ENCODE data around the gene GOLGA3. TPM values are rescaled to one million over a fixed set of nuclear protein-coding genes. Genes with fewer than 3 reads are reported as not detected.

Gene GOLGA3
- total and polyA plus RNA-seq, 10 of the 15 experiments (the other 5 are each of a cell fraction or from before 2014, with no cell fraction given) = 2.0 to 42.7 (median 15.2) TPM

DNA sequence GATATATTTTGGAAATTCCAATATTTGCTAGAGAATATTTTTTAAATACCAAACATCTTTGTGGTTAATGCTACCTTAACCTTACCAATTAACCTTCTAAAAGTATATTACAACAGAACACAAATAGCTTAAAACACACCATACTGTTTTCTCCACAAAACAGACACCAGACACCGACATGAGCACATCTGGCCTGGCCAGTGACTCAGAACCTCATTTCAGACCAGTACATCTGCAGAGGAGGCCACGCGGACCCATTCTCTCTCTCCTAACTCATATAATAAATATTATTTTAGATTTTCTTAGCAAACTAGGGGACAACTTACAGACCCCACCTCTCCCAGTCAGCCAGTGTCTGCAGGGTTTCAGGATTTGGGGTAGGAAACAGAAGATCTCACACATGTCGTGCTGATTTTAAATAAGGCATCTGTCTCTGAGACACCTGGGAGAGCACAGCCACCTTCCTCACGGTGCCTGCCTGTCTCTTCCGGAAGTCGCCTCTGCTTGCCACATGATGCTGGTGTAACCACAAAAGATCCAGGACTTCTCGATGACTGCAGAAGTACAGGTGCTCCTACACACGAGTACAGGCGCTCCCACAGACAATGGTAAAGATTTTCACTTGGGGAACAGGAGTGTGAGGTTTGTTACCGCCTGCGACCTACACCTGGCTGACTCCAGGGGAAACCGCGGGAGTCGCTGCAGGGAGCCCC is 57.4 kb downstream of the GOLGA3 start (continued):
- peak; percentile 38; the same call in 1 of the 2 replicates for TF ChIP-seq BCL11A (IDR thresholded peaks at IDR 0.05; ENCODE audit: low read depth, low read length)
- peak; percentile 67; the same call in 1 of the 2 replicates for TF ChIP-seq POLR2AphosphoS5 (IDR thresholded peaks at IDR 0.05; ENCODE audit: low read length)
- peak; percentile 34 for TF ChIP-seq USF1 (IDR thresholded peaks at IDR 0.05; ENCODE audit: borderline replicate concordance, extremely low read length, insufficient read depth, low read depth, low read length)
- peak; percentile 51; the same call in 1 of the 2 replicates for TF ChIP-seq MXI1 (IDR thresholded peaks at IDR 0.05; ENCODE audit: low read depth, low read length)
- TF ChIP-seq BHLHE40 (IDR thresholded peaks at IDR 0.05; ENCODE audit: borderline replicate concordance in 1 of 2, low read depth in 2 of 2, low read length in 1 of 2) = peak in 1 of 2 experiments; percentile 24; a peak in 1 of 4 replicates
- TF ChIP-seq FOXM1 (IDR thresholded peaks at IDR 0.05; ENCODE audit: low read depth, low read length) = no peak
- TF ChIP-seq GATAD2B (conservative IDR thresholded peaks at IDR 0.05; ENCODE audit: low read depth) = peak; percentile 36; the same call in 1 of the 2 replicates
- no peak for TF ChIP-seq TBL1XR1 (IDR thresholded peaks at IDR 0.05; ENCODE audit: low read depth, low read length)
- TF ChIP-seq RAD51 (IDR thresholded peaks at IDR 0.05) = peak; percentile 61; the same call in 1 of the 2 replicates
- TF ChIP-seq MTA3 (IDR thresholded peaks at IDR 0.05; ENCODE audit: borderline replicate concordance, low read length) = peak; percentile 40; the same call in 1 of the 2 replicates
- TF ChIP-seq EED (IDR thresholded peaks at IDR 0.05; ENCODE audit: low read depth) = peak; percentile 75; the same call in 1 of the 2 replicates
- TF ChIP-seq CBFB (IDR thresholded peaks at IDR 0.05; ENCODE audit: low read depth) = 0 out of 2 replicates have a peak, but pooled peaks have one; percentile 46
- 0 out of 2 replicates have a peak, but pooled peaks have one; percentile 32 for TF ChIP-seq TCF3 (IDR thresholded peaks at IDR 0.05; ENCODE audit: borderline replicate concordance, insufficient read depth, low read depth, low read length)
- TF ChIP-seq, protein P1, sequence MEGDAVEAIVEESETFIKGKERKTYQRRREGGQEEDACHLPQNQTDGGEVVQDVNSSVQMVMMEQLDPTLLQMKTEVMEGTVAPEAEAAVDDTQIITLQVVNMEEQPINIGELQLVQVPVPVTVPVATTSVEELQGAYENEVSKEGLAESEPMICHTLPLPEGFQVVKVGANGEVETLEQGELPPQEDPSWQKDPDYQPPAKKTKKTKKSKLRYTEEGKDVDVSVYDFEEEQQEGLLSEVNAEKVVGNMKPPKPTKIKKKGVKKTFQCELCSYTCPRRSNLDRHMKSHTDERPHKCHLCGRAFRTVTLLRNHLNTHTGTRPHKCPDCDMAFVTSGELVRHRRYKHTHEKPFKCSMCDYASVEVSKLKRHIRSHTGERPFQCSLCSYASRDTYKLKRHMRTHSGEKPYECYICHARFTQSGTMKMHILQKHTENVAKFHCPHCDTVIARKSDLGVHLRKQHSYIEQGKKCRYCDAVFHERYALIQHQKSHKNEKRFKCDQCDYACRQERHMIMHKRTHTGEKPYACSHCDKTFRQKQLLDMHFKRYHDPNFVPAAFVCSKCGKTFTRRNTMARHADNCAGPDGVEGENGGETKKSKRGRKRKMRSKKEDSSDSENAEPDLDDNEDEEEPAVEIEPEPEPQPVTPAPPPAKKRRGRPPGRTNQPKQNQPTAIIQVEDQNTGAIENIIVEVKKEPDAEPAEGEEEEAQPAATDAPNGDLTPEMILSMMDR (IDR thresholded peaks at IDR 0.05 in 2 of 3, conservative IDR thresholded peaks at IDR 0.05 in 1 of 3; ENCODE audit: control insufficient read depth in 2 of 3, extremely low read depth in 1 of 3, insufficient read depth in 1 of 3, low read depth in 3 of 3, low read length in 3 of 3) = no peak
- TF ChIP-seq SIN3A (IDR thresholded peaks at IDR 0.05; ENCODE audit: low read depth, low read length) = no peak
- peak; percentile 68 to 72; a peak in 3 of 4 replicates for TF ChIP-seq IKZF2 (IDR thresholded peaks at IDR 0.05)
- TF ChIP-seq, protein P2, sequence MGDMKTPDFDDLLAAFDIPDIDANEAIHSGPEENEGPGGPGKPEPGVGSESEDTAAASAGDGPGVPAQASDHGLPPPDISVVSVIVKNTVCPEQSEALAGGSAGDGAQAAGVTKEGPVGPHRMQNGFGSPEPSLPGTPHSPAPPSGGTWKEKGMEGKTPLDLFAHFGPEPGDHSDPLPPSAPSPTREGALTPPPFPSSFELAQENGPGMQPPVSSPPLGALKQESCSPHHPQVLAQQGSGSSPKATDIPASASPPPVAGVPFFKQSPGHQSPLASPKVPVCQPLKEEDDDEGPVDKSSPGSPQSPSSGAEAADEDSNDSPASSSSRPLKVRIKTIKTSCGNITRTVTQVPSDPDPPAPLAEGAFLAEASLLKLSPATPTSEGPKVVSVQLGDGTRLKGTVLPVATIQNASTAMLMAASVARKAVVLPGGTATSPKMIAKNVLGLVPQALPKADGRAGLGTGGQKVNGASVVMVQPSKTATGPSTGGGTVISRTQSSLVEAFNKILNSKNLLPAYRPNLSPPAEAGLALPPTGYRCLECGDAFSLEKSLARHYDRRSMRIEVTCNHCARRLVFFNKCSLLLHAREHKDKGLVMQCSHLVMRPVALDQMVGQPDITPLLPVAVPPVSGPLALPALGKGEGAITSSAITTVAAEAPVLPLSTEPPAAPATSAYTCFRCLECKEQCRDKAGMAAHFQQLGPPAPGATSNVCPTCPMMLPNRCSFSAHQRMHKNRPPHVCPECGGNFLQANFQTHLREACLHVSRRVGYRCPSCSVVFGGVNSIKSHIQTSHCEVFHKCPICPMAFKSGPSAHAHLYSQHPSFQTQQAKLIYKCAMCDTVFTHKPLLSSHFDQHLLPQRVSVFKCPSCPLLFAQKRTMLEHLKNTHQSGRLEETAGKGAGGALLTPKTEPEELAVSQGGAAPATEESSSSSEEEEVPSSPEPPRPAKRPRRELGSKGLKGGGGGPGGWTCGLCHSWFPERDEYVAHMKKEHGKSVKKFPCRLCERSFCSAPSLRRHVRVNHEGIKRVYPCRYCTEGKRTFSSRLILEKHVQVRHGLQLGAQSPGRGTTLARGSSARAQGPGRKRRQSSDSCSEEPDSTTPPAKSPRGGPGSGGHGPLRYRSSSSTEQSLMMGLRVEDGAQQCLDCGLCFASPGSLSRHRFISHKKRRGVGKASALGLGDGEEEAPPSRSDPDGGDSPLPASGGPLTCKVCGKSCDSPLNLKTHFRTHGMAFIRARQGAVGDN (IDR thresholded peaks at IDR 0.05) = 0 out of 2 replicates have a peak, but pooled peaks have one; percentile 57
- TF ChIP-seq RUNX3 (IDR thresholded peaks at IDR 0.05; ENCODE audit: low read length) = peak; percentile 95

Data from GM12878 (cell line).